HG03521 (cell line): Measurements from ENCODE around the gene MAF.

Source experiments
- ATAC-seq: cut with Tn5 transposase; IDR thresholded peaks from one replicate; pipeline ENCODE4 v1.9.1; 2021; ENCODE audit warnings: mild to moderate bottlenecking, moderate library complexity; ENCODE audit not compliant: unreplicated experiment

MAF gene

GRCh38 chr16:79592186-79592585 is 8.4 kb downstream of the MAF start:
- no peak for ATAC-seq

- ATAC-seq, result no peak
Observed at GRCh38 chr16:79589601-79590102, 10.9 kb downstream of the MAF start.

- ATAC-seq, result no peak
Observed at GRCh38 chr16:79587897-79588296, 12.6 kb downstream of the MAF start.

GRCh38 chr16:79587296-79587695 is 13.2 kb downstream of the MAF start:
- no peak for ATAC-seq

GRCh38 chr16:79582789-79583188 is 17.7 kb downstream of the MAF start:
- ATAC-seq, result no peak

GRCh38 chr16:79580453-79581191 is 19.9 kb downstream of the MAF start:
- ATAC-seq, result no peak

GRCh38 chr16:79576602-79577001 is 23.9 kb downstream of the MAF start:
- ATAC-seq, result no peak

- no peak for ATAC-seq
Observed at GRCh38 chr16:79573884-79574283, 26.7 kb downstream of the MAF start.

GRCh38 chr16:79573071-79573470 is 27.5 kb downstream of the MAF start:
- ATAC-seq, result no peak

- ATAC-seq, result no peak
Observed at GRCh38 chr16:79571903-79572535, 28.5 kb downstream of the MAF start.

GRCh38 chr16:79571065-79571902 is 29.3 kb downstream of the MAF start:
- no peak for ATAC-seq

- ATAC-seq, result no peak
Observed at GRCh38 chr16:79564671-79565107, 35.8 kb downstream of the MAF start.

- ATAC-seq, result no peak
Observed at GRCh38 chr16:79563921-79564320, 36.6 kb downstream of the MAF start.

- ATAC-seq, result no peak
Observed at GRCh38 chr16:79562166-79562823, 38.2 kb downstream of the MAF start.

- ATAC-seq, result no peak
Observed at GRCh38 chr16:79561729-79562128, 38.8 kb downstream of the MAF start.

- no peak for ATAC-seq
Observed at GRCh38 chr16:79560923-79561322, 39.6 kb downstream of the MAF start.

- no peak for ATAC-seq
Observed at GRCh38 chr16:79560318-79560717, 40.2 kb downstream of the MAF start.

- ATAC-seq, result no peak
Observed at GRCh38 chr16:79559532-79559931, 41.0 kb downstream of the MAF start.

- ATAC-seq, result no peak
Observed at GRCh38 chr16:79557421-79557820, 43.1 kb downstream of the MAF start.

GRCh38 chr16:79554912-79555311 is 45.6 kb downstream of the MAF start:
- no peak for ATAC-seq

GRCh38 chr16:79550373-79550772 is 50.2 kb downstream of the MAF start:
- ATAC-seq, result no peak
